HepG2 (cell line): ENCODE results near the gene FNDC3B. TPM values are rescaled to one million over a fixed set of nuclear protein-coding genes. Genes with fewer than 3 reads are reported as not detected.

Experiments used
- ATAC-seq: fragments of 200-7000 bp; cut with Tn5 transposase; 3 replicates; pipeline ENCODE4 v1.9.1; 2020; ENCODE audit warnings: mild to moderate bottlenecking, moderate library complexity
- BruUV-seq: library from RNA; stranded (reverse); fragments of 400-500 nt; replicated peaks from 2 replicates; lab custom pipeline; 2021; lab: Mats Ljungman, UMichigan
- CTCF ChIA-PET: fragments of 300-600 bp; formaldehyde crosslinking; extraction: SDS; loops from one replicate; lab custom pipeline; 2021; ENCODE audit warnings: low total read pairs, inconsistent platforms, low intra/inter-chr PET ratio; lab: Yijun Ruan, JAX
- POLR2A ChIA-PET: fragments of 350-600 bp; sonication (Branson Sonifier 250); formaldehyde crosslinking; loops from one replicate; lab custom pipeline; 2020; ENCODE audit warnings: antibody characterized with exemption, inconsistent platforms; lab: Yijun Ruan, JAX
- DNase-seq: peaks from one replicate; pipeline ENCODE4 v3.0.0-alpha.2; 2015; ENCODE audit warnings: low spot score
- FAIRE-seq: peaks from 3 replicates; lab custom pipeline; 2011; peaks lifted over from hg19 to GRCh38; lab: Jason Lieb, UNC
- H2AFZ ChIP-seq: one replicate; pipeline ENCODE4 v1.6.1; 2011; ENCODE audit warnings: low read length, inconsistent platforms
- H3K27ac ChIP-seq: fragments of 300-600 bp; 3 replicates; pipeline ENCODE4 v1.8.0; 2011; ENCODE audit warnings: mixed run types, mild to moderate bottlenecking, mixed read lengths, low read length, inconsistent platforms; ENCODE audit not compliant: insufficient read depth; ENCODE audit errors: extremely low read length
- H3K27me3 ChIP-seq, 2 experiments: fragments of 200-600 bp in 1 of 2; 2 replicates in 1 of 2; 3 replicates in 1 of 2; pipeline versions ENCODE4 v1.6.0 to v1.8.0; 2011; ENCODE audit warnings: low read length in 2 of 2, mild to moderate bottlenecking in 2 of 2, moderate library complexity in 2 of 2, inconsistent platforms in 1 of 2; ENCODE audit not compliant: insufficient read depth in 2 of 2, control insufficient read depth in 1 of 2
- H3K36me3 ChIP-seq, 2 experiments: fragments of 200-600 bp in 1 of 2; replicated peaks in 1 of 2; 2 replicates in 1 of 2; 3 replicates in 1 of 2; pipeline versions ENCODE4 v1.5.1 to v1.8.0; 2011; ENCODE audit warnings: low read length in 2 of 2, inconsistent platforms in 1 of 2; ENCODE audit not compliant: insufficient read depth in 2 of 2, control insufficient read depth in 1 of 2
- H3K4me1 ChIP-seq: 2 replicates; pipeline ENCODE4 v1.5.1; 2012; ENCODE audit warnings: low read length, inconsistent platforms; ENCODE audit not compliant: insufficient read depth
- H3K4me2 ChIP-seq: 2 replicates; pipeline ENCODE4 v1.6.0; 2011; ENCODE audit warnings: low read depth, low read length, inconsistent platforms
- H3K4me3 ChIP-seq, 3 experiments: fragments of 200-600 bp in 1 of 3; sonication (generic), shearing (Covaris generic) in 1 of 3; replicated peaks in 1 of 3; 2 replicates each; pipeline ENCODE4 v1.5.1; 2011 to 2016; ENCODE audit warnings: low read length in 3 of 3, inconsistent platforms in 2 of 3, low read depth in 2 of 3, mild to moderate bottlenecking in 2 of 3, control low read depth in 1 of 3, mixed read lengths in 1 of 3; ENCODE audit not compliant: insufficient read depth in 1 of 3
- H3K79me2 ChIP-seq: one replicate; pipeline ENCODE4 v1.6.1; 2011; ENCODE audit warnings: low read length, inconsistent platforms; ENCODE audit not compliant: insufficient read depth
- H3K9ac ChIP-seq: 2 replicates; pipeline ENCODE4 v1.6.0; 2011; ENCODE audit warnings: mild to moderate bottlenecking, low read depth, low read length, inconsistent platforms; ENCODE audit not compliant: insufficient read depth
- H3K9me3 ChIP-seq: 2 replicates; pipeline ENCODE4 v1.5.1; 2012; ENCODE audit warnings: mild to moderate bottlenecking, low read length
- H4K20me1 ChIP-seq: 2 replicates; pipeline ENCODE4 v1.6.0; 2011; ENCODE audit warnings: inconsistent platforms, mild to moderate bottlenecking, low read length, moderate library complexity; ENCODE audit not compliant: insufficient read depth
- AGO2 ChIP-seq: fragments of 200-400 bp; formaldehyde crosslinking; optimal IDR thresholded peaks from 2 replicates; pipeline ENCODE3; 2017; ENCODE audit warnings: mild to moderate bottlenecking, low read depth, low read length, moderate library complexity
- HNF1B ChIP-seq: sonication (generic); formaldehyde crosslinking; IDR thresholded peaks from 2 replicates; pipeline ENCODE4 v1.5.1; 2020; ENCODE audit warnings: mild to moderate bottlenecking, moderate library complexity, missing genetic modification reagents
- IKZF4 ChIP-seq: sonication (generic); formaldehyde crosslinking; IDR thresholded peaks from 2 replicates; pipeline ENCODE4 v1.5.1; 2020; ENCODE audit warnings: borderline replicate concordance, mild to moderate bottlenecking, low read depth, missing genetic modification reagents; ENCODE audit errors: not compliant biosample characterization
- RBM22 ChIP-seq: fragments of 200-400 bp; formaldehyde crosslinking; optimal IDR thresholded peaks from 2 replicates; pipeline ENCODE3; 2017; ENCODE audit warnings: mild to moderate bottlenecking, low read length, moderate library complexity
- THAP7 ChIP-seq: sonication (generic); formaldehyde crosslinking; IDR thresholded peaks from 2 replicates; pipeline ENCODE4 v1.8.1; 2023; ENCODE audit warnings: mild to moderate bottlenecking, missing genetic modification reagents
- THAP9 ChIP-seq: sonication (generic); formaldehyde crosslinking; IDR thresholded peaks from 2 replicates; pipeline ENCODE4; 2020; ENCODE audit warnings: missing genetic modification reagents, mild to moderate bottlenecking, borderline replicate concordance
- ZBTB38 ChIP-seq: sonication (generic); formaldehyde crosslinking; IDR thresholded peaks from 2 replicates; pipeline ENCODE4 v1.5.1; 2020; ENCODE audit warnings: mild to moderate bottlenecking, missing genetic modification reagents
- ZNF17 ChIP-seq: sonication (generic); formaldehyde crosslinking; IDR thresholded peaks from 2 replicates; pipeline ENCODE4 v1.5.0; 2020; ENCODE audit warnings: mild to moderate bottlenecking, missing genetic modification reagents
- ZNF484 ChIP-seq: sonication (generic); formaldehyde crosslinking; IDR thresholded peaks from 2 replicates; pipeline ENCODE4 v1.5.1; 2020; ENCODE audit warnings: mild to moderate bottlenecking, low read depth, missing genetic modification reagents, borderline replicate concordance
- WGBS: methylation state at CpG from one replicate; pipeline ENCODE4 v1.1.6; 2017; ENCODE audit warnings: low lambda C conversion rate; 5-methylcytosine and 5-hydroxymethylcytosine counted together
- in situ Hi-C: cut with HindIII; loops from 2 replicates; pipeline ENCODE4 v1.10.0; 2017; ENCODE audit warnings: low pct_unique_long_range_greater_than_20kb; ENCODE audit not compliant: extremely low pct_ligation_motif_present
- intact Hi-C: fragments of 100-400 bp; cut with micrococcal nuclease; formaldehyde crosslinking; loops from one replicate; pipeline ENCODE4 v1.10.0; 2022; ENCODE audit not compliant: unreplicated experiment
- polyA plus RNA-seq, 8 experiments: library from polyadenylated mRNA; depleted of rRNA in 3 of 8; stranded (reverse) in 7 of 8; unstranded in 1 of 8; fragments of >200 nt; fragmentation: Illumina TruSeq in 4 of 8; extraction: Trizol in 4 of 8; gene quantifications; 2 replicates each; pipeline versions ENCODE4 v1.2.1 to v1.2.3, GENCODE V29; 2011 to 2016; ENCODE audit warnings: low read depth in 4 of 8, missing spikeins in 1 of 8, mixed read lengths in 1 of 8; ENCODE audit not compliant: insufficient read depth in 1 of 8
- total RNA-seq, 5 experiments: library from RNA; depleted of rRNA; stranded (reverse); fragments of >200 nt; fragmentation: Illumina TruSeq; extraction: Trizol; gene quantifications; 2 replicates each; pipeline ENCODE4 v1.2.3, GENCODE V29; 2016; ENCODE audit warnings: low read depth in 1 of 5

Gene FNDC3B
- total and polyA plus RNA-seq, 2 of the 13 experiments (the other 11 are each of a cell fraction or from before 2014, with no cell fraction given), result 74.8 to 103 TPM

- H3K4me2 ChIP-seq, result no peak overlapping the region
- no peak for FAIRE-seq
- BruUV-seq, result no TSS peak
- peaks cover 99% of the 10 kb centered on the region for H4K20me1 ChIP-seq
- intact Hi-C loops (no loop called here), in situ Hi-C loops (no loop called here)
- no peak overlapping the region for H3K9ac ChIP-seq
- peaks cover 69% of the 10 kb centered on the region for H3K4me1 ChIP-seq
- ChIA-PET CTCF (no interaction called here), POLR2A (no interaction called here)
- H3K4me3 ChIP-seq, result no peak overlapping the region
- H2AFZ ChIP-seq, result no peak overlapping the region
- H3K27me3 ChIP-seq, result no peaks in the 10 kb centered on the region
- H3K27ac ChIP-seq, result no peak overlapping the region
- H3K79me2 ChIP-seq, result peaks cover 95% of the 10 kb centered on the region
- DNase-seq, result no peak
- WGBS, result 95% methylated on average over 20 of the region's 20 CpGs
- no peaks in the 10 kb centered on the region for H3K9me3 ChIP-seq
- H3K36me3 ChIP-seq, result peaks cover 19 to 52% of the 10 kb centered on the region in 2 experiments
- TF ChIP-seq ZNF484 (CRISPR knock-in tag) (no peak), RBM22 (peak; percentile 95), AGO2 (peak; percentile 97)
- ATAC-seq, result peak; percentile 23
Observed at GRCh38 chr3:172208586-172209332, 169.4 kb downstream of the FNDC3B start.

GRCh38 chr3:172209333-172210321 lies 170.2 kb downstream of the FNDC3B start:
- H3K9me3 ChIP-seq, result no peaks in the 10 kb centered on the region
- H3K79me2 ChIP-seq, result peaks cover 95% of the 10 kb centered on the region
- H3K4me2 ChIP-seq, result no peak overlapping the region
- DNase-seq (no peak), FAIRE-seq (no peak), ATAC-seq (peak; percentile 47)
- H4K20me1 ChIP-seq, result peaks cover 99% of the 10 kb centered on the region
- intact Hi-C loops, result no loop called here
- H3K4me3 ChIP-seq, result no peak overlapping the region
- ChIA-PET POLR2A (no interaction called here), CTCF (no interaction called here)
- H3K9ac ChIP-seq, result no peak overlapping the region
- in situ Hi-C loops, result no loop called here
- WGBS, result 90% methylated on average over 21 of the region's 28 CpGs
- no peak overlapping the region for H2AFZ ChIP-seq
- peaks cover 20 to 53% of the 10 kb centered on the region in 2 experiments for H3K36me3 ChIP-seq
- peaks cover 69% of the 10 kb centered on the region for H3K4me1 ChIP-seq
- no TSS peak for BruUV-seq
- no peak overlapping the region for H3K27ac ChIP-seq
- H3K27me3 ChIP-seq, result no peaks in the 10 kb centered on the region
- TF ChIP-seq IKZF4 (CRISPR knock-in tag) (no peak), HNF1B (CRISPR knock-in tag) (no peak), THAP7 (CRISPR knock-in tag) (no peak), ZBTB38 (CRISPR knock-in tag) (no peak), ZNF17 (CRISPR knock-in tag) (no peak), THAP9 (CRISPR knock-in tag) (0 out of 2 replicates have a peak, but pooled peaks have one; percentile 19)
